Hematopoietic multipotent progenitor cell treated with erythropoietin and hydrocortisone succinate and interleukin-3 and kit ligand, for 6 days (in vitro differentiated cells): ENCODE results near the gene TICAM2.
A peak's percentile ranks its signal among the peaks of the same experiment; 100 is the strongest.
"Not testable (repeated sequence)": the region's sequence is repeated elsewhere in the genome, so short reads cannot be mapped to it uniquely, and the experiment has no call there.

Experiments used
- DNase-seq: peaks from one replicate; pipeline ENCODE4 v3.0.0-alpha.2; 2015

Gene TICAM2

GRCh38 chr5:115601701-115602590 lies at the start of gene TICAM2:
Gene TICAM2 (minus strand): TSS chr5:115602479. CDS start chr5:115581256, 21,223 bp downstream.
- peak; percentile 86 for DNase-seq

GRCh38 chr5:115649541-115649940 lies 47.3 kb upstream of the TICAM2 start:
- no peak for DNase-seq

GRCh38 chr5:115648056-115648455 lies 45.8 kb upstream of the TICAM2 start:
- no peak for DNase-seq

- not testable (repeated sequence) for DNase-seq
These were observed 43.1 kb upstream of the TICAM2 start for GRCh38 chr5:115645386-115645785.

- no peak for DNase-seq
These were observed 41.8 kb upstream of the TICAM2 start for GRCh38 chr5:115644046-115644445.

GRCh38 chr5:115641948-115642347 lies 39.7 kb upstream of the TICAM2 start:
- no peak for DNase-seq

- DNase-seq: no peak
These were observed 38.0 kb upstream of the TICAM2 start for GRCh38 chr5:115640274-115640673.

- no peak for DNase-seq
These were observed 37.1 kb upstream of the TICAM2 start for GRCh38 chr5:115639377-115639776.

GRCh38 chr5:115637507-115637906 lies 35.2 kb upstream of the TICAM2 start:
- no peak for DNase-seq

GRCh38 chr5:115636008-115636407 lies 33.7 kb upstream of the TICAM2 start:
- DNase-seq: no peak

GRCh38 chr5:115634343-115635132 lies 32.3 kb upstream of the TICAM2 start:
- DNase-seq: peak; percentile 97

- DNase-seq: no peak
These were observed 27.6 kb upstream of the TICAM2 start for GRCh38 chr5:115629903-115630302.

- DNase-seq: peak; percentile 34
These were observed 25.1 kb upstream of the TICAM2 start for GRCh38 chr5:115627295-115627865.

- DNase-seq: no peak
These were observed 24.2 kb upstream of the TICAM2 start for GRCh38 chr5:115626445-115626823.

- peak; percentile 99 for DNase-seq
These were observed 23.5 kb upstream of the TICAM2 start, which contains the start of gene TMED7 for GRCh38 chr5:115625579-115626444. Gene TMED7 (minus strand): TSS chr5:115626036. CDS start chr5:115625792, 244 bp downstream.

- DNase-seq: peak; percentile 34
These were observed 22.7 kb upstream of the TICAM2 start for GRCh38 chr5:115624994-115625393.

- peak; percentile 42 for DNase-seq
These were observed 21.4 kb upstream of the TICAM2 start for GRCh38 chr5:115623658-115624057.

- DNase-seq: peak; percentile 11
These were observed 19.2 kb upstream of the TICAM2 start for GRCh38 chr5:115621365-115621900.

GRCh38 chr5:115616892-115617291 lies 14.6 kb upstream of the TICAM2 start:
- DNase-seq: no peak

GRCh38 chr5:115616472-115616871 lies 14.2 kb upstream of the TICAM2 start:
- no peak for DNase-seq

GRCh38 chr5:115611873-115612272 lies 9.6 kb upstream of the TICAM2 start:
- DNase-seq: no peak

GRCh38 chr5:115607935-115608334 lies 5.7 kb upstream of the TICAM2 start:
- peak; percentile 37 for DNase-seq
